ENCODE data around the gene KCNJ6. TPM values are rescaled to one million over a fixed set of nuclear protein-coding genes. Genes with fewer than 3 reads are reported as not detected.

Gene KCNJ6
- total RNA-seq, 1 donor from 2014 or later, result 2.6 TPM

DNA sequence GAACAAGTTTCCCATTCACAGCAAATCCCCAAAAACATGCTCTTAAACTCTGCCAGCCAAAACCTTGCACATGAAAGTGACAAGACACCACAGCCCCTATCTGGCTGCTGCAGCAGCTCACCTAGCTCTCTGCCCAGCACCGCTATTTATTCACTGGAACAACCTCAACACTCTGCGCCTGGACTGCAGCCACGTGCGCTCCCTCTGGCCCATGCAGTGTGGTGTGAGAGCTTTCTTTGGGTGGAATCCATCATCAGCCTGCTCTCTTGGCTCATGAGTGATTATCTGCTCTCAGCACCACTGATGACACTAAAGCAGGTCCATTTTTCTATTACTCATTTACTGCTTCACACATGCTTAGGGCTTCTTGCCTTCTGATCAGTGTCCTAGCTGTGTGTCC, 11.4 kb downstream of the KCNJ6 start:
- DNase-seq (ENCODE audit: low read depth), result no peak
- Histone ChIP-seq H3K27me3 (ENCODE audit: insufficient read depth, low read length) (peaks cover 12% of the 10 kb centered on the region), H3K9me3 (ENCODE audit: insufficient read depth, low read depth, low read length) (no peaks in the 10 kb centered on the region), H3K9ac (ENCODE audit: low read length) (no peak overlapping the region), H3K79me2 (ENCODE audit: insufficient read depth, low read length) (no peaks in the 10 kb centered on the region), H3K4me1 (ENCODE audit: insufficient read depth, low read length) (no peaks in the 10 kb centered on the region), H3K36me3 (ENCODE audit: insufficient read depth, low read length) (no peaks in the 10 kb centered on the region), H3K4me3 (ENCODE audit: insufficient read depth, low read depth, low read length) (no peak overlapping the region), H2AFZ (ENCODE audit: low read depth, low read length) (no peak overlapping the region), H3K4me2 (ENCODE audit: low read length) (no peak overlapping the region), H4K20me1 (ENCODE audit: insufficient read depth, low read length) (no peaks in the 10 kb centered on the region), H3K27ac (ENCODE audit: low read depth, low read length) (no peak overlapping the region)
- no peak for FAIRE-seq
- peaks cover 2% of the 10 kb centered on the region for H3K36me3 Mint-ChIP-seq (ENCODE audit: low read depth, unreplicated experiment)
- H3K27ac Mint-ChIP-seq (ENCODE audit: unreplicated experiment), result no peak overlapping the region
- no peak overlapping the region for H3K4me3 Mint-ChIP-seq (ENCODE audit: unreplicated experiment)
- peaks cover 5% of the 10 kb centered on the region for H3K27me3 Mint-ChIP-seq (ENCODE audit: low read depth, unreplicated experiment)
- H3K9me3 Mint-ChIP-seq (ENCODE audit: unreplicated experiment), result no peaks in the 10 kb centered on the region
- H3K4me1 Mint-ChIP-seq (ENCODE audit: low read depth, unreplicated experiment), result peaks cover 8% of the 10 kb centered on the region
- no peak for TF ChIP-seq EZH2 (IDR thresholded peaks at IDR 0.05; ENCODE audit: insufficient read depth, low read length)
- TF ChIP-seq, protein P1, sequence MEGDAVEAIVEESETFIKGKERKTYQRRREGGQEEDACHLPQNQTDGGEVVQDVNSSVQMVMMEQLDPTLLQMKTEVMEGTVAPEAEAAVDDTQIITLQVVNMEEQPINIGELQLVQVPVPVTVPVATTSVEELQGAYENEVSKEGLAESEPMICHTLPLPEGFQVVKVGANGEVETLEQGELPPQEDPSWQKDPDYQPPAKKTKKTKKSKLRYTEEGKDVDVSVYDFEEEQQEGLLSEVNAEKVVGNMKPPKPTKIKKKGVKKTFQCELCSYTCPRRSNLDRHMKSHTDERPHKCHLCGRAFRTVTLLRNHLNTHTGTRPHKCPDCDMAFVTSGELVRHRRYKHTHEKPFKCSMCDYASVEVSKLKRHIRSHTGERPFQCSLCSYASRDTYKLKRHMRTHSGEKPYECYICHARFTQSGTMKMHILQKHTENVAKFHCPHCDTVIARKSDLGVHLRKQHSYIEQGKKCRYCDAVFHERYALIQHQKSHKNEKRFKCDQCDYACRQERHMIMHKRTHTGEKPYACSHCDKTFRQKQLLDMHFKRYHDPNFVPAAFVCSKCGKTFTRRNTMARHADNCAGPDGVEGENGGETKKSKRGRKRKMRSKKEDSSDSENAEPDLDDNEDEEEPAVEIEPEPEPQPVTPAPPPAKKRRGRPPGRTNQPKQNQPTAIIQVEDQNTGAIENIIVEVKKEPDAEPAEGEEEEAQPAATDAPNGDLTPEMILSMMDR (IDR thresholded peaks at IDR 0.05; ENCODE audit: insufficient read depth, low read depth, low read length), result no peak

DNA sequence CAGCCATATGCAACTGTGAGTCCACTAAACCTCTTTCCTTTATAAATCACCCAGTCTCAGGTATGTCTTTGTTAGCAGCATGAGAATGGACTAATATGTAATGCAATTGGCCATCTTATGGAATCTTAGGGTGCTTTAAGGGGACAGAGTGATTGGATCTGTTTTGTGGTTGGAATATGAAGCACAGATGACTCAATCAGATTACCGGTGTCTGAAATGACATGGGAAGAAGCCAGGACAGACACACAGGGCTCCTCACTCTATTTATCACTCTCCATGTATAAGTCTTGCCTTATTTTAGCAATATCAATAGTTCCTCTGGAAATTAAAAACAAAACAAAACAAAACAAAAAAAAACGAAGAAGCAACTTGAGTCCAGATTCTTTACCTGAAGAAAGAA, 12.9 kb downstream of the KCNJ6 start:
- H3K27ac Mint-ChIP-seq (ENCODE audit: unreplicated experiment), result no peak overlapping the region
- no peak overlapping the region for H3K9ac ChIP-seq (ENCODE audit: low read length)
- peaks cover 2% of the 10 kb centered on the region for H3K36me3 Mint-ChIP-seq (ENCODE audit: low read depth, unreplicated experiment)
- H3K4me1 Mint-ChIP-seq (ENCODE audit: low read depth, unreplicated experiment), result peaks cover 12% of the 10 kb centered on the region
- no peak overlapping the region for H3K4me3 Mint-ChIP-seq (ENCODE audit: unreplicated experiment)
- H3K79me2 ChIP-seq (ENCODE audit: insufficient read depth, low read length), result no peaks in the 10 kb centered on the region
- no peak for DNase-seq (ENCODE audit: low read depth)
- H3K9me3 Mint-ChIP-seq (ENCODE audit: unreplicated experiment), result no peaks in the 10 kb centered on the region
- H3K27ac ChIP-seq (ENCODE audit: low read depth, low read length), result no peak overlapping the region
- no peak for FAIRE-seq
- no peak overlapping the region for H2AFZ ChIP-seq (ENCODE audit: low read depth, low read length)
- no peaks in the 10 kb centered on the region for H3K9me3 ChIP-seq (ENCODE audit: insufficient read depth, low read depth, low read length)
- no peaks in the 10 kb centered on the region for H3K36me3 ChIP-seq (ENCODE audit: insufficient read depth, low read length)
- H3K4me3 ChIP-seq (ENCODE audit: insufficient read depth, low read depth, low read length), result no peak overlapping the region
- H3K4me2 ChIP-seq (ENCODE audit: low read length), result no peak overlapping the region
- no peak for TF ChIP-seq EZH2 (IDR thresholded peaks at IDR 0.05; ENCODE audit: insufficient read depth, low read length)
- TF ChIP-seq, protein P1 (IDR thresholded peaks at IDR 0.05; ENCODE audit: insufficient read depth, low read depth, low read length), result no peak
- no peaks in the 10 kb centered on the region for H4K20me1 ChIP-seq (ENCODE audit: insufficient read depth, low read length)
- H3K27me3 ChIP-seq (ENCODE audit: insufficient read depth, low read length), result peaks cover 19% of the 10 kb centered on the region
- no peaks in the 10 kb centered on the region for H3K4me1 ChIP-seq (ENCODE audit: insufficient read depth, low read length)
- peaks cover 5% of the 10 kb centered on the region for H3K27me3 Mint-ChIP-seq (ENCODE audit: low read depth, unreplicated experiment)

DNA sequence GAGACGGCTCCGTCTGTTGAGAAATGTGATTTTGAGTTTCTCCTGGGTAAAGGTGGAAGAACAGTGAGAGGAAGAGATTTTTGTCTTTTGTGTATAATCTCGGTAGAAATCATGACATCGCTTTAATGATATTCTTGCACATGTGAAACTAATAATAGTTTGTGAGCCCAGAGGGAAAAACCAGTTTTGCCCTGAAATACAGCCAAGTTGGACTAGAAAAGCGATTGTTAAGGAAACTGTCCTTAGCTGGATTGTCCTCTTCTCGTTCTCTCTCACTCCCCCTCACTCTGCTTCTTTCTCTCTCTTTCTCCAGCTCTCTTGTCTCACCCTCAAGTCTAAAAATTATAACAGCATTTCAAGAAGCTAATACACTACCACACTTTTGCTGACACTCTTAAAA, 17.1 kb downstream of the KCNJ6 start:
- TF ChIP-seq, protein P1 (IDR thresholded peaks at IDR 0.05; ENCODE audit: insufficient read depth, low read depth, low read length), result no peak
- TF ChIP-seq EZH2 (IDR thresholded peaks at IDR 0.05; ENCODE audit: insufficient read depth, low read length), result no peak
- H3K27me3 Mint-ChIP-seq (ENCODE audit: low read depth, unreplicated experiment), result peaks cover 14% of the 10 kb centered on the region
- Histone ChIP-seq H4K20me1 (ENCODE audit: insufficient read depth, low read length) (no peaks in the 10 kb centered on the region), H3K27ac (ENCODE audit: low read depth, low read length) (no peak overlapping the region), H2AFZ (ENCODE audit: low read depth, low read length) (no peak overlapping the region), H3K4me2 (ENCODE audit: low read length) (no peak overlapping the region), H3K9me3 (ENCODE audit: insufficient read depth, low read depth, low read length) (no peaks in the 10 kb centered on the region), H3K4me3 (ENCODE audit: insufficient read depth, low read depth, low read length) (no peak overlapping the region), H3K4me1 (ENCODE audit: insufficient read depth, low read length) (no peaks in the 10 kb centered on the region), H3K36me3 (ENCODE audit: insufficient read depth, low read length) (no peaks in the 10 kb centered on the region), H3K79me2 (ENCODE audit: insufficient read depth, low read length) (no peaks in the 10 kb centered on the region), H3K27me3 (ENCODE audit: insufficient read depth, low read length) (peaks cover 23% of the 10 kb centered on the region), H3K9ac (ENCODE audit: low read length) (no peak overlapping the region)
- H3K36me3 Mint-ChIP-seq (ENCODE audit: low read depth, unreplicated experiment), result peaks cover 4% of the 10 kb centered on the region
- H3K9me3 Mint-ChIP-seq (ENCODE audit: unreplicated experiment), result peaks cover 4% of the 10 kb centered on the region
- DNase-seq (ENCODE audit: low read depth), result no peak
- H3K27ac Mint-ChIP-seq (ENCODE audit: unreplicated experiment), result no peak overlapping the region
- peaks cover 5% of the 10 kb centered on the region for H3K4me1 Mint-ChIP-seq (ENCODE audit: low read depth, unreplicated experiment)
- no peak overlapping the region for H3K4me3 Mint-ChIP-seq (ENCODE audit: unreplicated experiment)
- FAIRE-seq, result no peak

All from astrocyte (in vitro differentiated cells and primary cell).